HG02840 (cell line): ENCODE results near the gene CEACAM1.
"Not testable (repeated sequence)": the region's sequence is repeated elsewhere in the genome, so short reads cannot be mapped to it uniquely, and the experiment has no call there.

Experiments used
- ATAC-seq: cut with Tn5 transposase; IDR thresholded peaks from one replicate; pipeline ENCODE4 v1.9.1; 2021; ENCODE audit warnings: mild to moderate bottlenecking, moderate library complexity, moderate number of reproducible peaks; ENCODE audit not compliant: unreplicated experiment, low FRiP score

Gene CEACAM1

GRCh38 chr19:42528354-42529247 is at the start of gene CEACAM1:
Gene CEACAM1, minus strand, starts transcription at chr19:42528481. Its CDS starts 107 bp downstream, at chr19:42528374.
- ATAC-seq, result no peak

- ATAC-seq, result no peak
Observed at GRCh38 chr19:42577016-42577415, 48.7 kb upstream of the CEACAM1 start.

DNA sequence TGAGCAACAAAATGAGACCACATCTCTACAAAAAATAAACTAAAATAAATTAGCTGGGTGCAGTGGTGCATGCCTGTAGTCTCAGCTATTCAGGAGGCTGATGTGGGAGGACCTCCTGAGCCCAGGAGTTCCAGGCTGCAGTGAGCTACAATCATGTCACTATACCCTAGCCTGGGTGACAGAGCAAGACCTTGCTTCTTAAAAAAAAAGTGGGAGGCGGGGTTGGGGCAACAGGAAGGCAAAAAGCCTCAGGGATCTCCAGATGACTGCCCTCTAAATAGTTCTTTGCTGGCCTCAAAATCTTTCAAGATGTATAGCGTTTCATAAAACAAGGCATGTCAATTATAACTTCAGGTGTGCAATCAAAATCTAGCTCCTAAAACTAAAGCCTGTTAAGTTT is 48.0 kb upstream of the CEACAM1 start:
- ATAC-seq, result no peak

GRCh38 chr19:42573642-42574041 is 45.4 kb upstream of the CEACAM1 start:
- ATAC-seq, result no peak

- ATAC-seq, result no peak
Observed at GRCh38 chr19:42571116-42571515, 42.8 kb upstream of the CEACAM1 start.

- no peak for ATAC-seq
Observed at GRCh38 chr19:42569193-42569592, 40.9 kb upstream of the CEACAM1 start.

DNA sequence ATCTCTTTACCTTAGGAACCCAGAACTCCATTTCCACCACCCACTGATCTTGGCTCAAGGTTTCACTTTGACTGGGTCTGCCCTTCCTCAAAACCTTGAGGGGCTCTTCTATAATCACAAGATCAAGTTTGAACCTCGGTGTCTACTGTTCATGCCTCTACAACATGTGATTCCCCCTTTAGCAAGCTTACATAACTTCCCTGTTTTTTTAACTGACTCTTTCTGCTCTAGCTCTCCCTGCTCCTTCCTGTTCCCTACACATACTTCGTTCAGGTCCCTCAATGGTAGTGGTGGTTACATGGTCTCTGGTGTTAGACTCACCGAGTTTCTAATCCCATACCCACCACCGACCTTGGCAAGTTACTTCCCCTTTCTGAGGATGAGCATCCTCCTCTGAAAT is 39.7 kb upstream of the CEACAM1 start:
- ATAC-seq, result no peak

GRCh38 chr19:42567567-42567966 is 39.3 kb upstream of the CEACAM1 start:
- ATAC-seq, result no peak

DNA sequence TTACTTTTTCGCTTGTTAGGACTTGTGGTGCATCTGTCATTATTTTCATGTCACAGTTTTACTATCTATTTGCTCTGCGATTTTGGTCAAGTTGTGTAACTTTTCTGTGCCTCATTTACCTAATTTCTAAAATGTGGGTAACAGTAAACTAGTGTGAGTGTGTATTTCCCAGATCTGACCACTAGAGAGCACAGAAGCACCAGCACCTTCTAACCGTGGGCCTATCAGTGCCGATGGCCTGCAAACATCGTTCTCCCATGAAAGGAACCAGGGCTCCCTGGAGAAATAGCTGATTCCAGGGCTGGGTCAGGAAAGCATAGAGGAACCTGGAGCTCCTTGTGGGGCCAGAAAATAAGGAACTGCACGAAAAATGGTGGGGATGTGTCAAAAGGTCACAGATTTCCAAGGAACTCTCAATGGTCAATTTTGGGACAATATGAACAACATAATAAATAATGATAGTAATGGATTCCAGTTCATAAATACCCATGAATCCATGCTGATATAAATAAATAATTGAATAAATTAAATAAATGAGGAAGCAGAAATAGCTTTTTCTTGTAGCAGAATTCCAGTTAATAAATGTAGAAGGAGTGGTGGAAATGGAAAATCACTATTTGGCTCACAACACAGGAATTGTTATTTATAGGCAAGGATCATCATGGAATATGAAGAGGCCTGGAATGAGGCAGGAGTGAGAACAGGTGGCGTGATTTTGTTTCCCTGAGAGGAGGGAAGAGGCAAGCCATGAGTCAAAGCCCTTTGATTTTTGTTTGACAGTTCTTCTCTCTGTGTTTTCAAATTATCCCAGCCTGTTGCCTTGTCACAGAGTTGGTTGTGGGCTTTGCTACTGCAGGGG is 35.3 kb upstream of the CEACAM1 start:
- ATAC-seq, result no peak

GRCh38 chr19:42561512-42561911 is 33.2 kb upstream of the CEACAM1 start:
- no peak for ATAC-seq

DNA sequence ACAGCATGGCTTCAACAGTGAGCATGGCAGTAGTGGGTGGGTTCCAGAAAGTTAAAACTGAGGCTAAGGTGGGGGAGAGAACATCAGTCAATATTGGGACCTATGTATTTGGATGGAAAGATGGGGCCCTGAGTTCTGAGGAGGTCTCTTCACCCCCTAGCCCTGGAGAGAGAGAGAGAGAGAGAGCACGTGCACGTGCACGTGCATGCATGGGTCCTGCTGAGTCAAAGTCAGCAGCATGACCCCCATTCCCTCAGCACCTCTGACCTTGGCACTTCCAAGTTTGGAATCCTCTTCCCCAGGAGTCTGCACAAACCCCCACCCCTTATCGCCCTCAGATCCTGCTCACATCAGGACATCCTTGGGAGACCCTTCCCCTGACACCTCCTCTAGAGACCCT is 32.5 kb upstream of the CEACAM1 start:
- no peak for ATAC-seq

DNA sequence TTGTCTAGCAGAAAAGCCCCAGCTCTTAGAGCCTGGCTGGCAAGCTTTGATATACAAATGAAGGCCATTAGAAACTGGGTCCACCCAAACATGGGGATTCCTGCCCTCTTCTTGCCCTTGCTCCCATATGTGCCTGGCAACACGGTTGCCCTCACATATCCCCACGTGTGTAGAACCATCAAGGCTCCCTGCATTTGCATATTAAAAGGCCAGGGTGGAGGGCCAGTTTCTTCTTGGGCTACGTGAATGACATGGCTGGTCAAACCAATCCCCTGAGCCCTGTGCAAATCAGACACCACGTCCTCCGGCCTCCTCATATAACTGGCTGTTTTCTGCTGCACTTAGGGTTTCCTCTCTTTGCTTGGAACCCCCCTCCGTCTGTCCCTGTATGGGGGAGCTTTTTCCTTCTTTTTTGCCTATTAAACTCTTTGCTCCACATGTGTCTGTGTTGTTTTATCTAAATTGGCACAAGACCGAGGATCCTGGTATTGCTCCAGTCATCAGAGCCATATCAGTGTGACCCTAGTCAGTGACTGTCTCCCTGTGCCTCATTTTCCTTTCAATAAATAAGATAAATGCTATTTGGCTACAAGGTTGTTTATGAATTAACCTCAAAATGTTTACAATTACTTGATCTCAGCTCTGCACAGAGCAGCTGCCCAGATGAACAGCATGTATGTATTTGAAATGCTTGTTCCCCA is 30.3 kb upstream of the CEACAM1 start:
- ATAC-seq, result no peak

DNA sequence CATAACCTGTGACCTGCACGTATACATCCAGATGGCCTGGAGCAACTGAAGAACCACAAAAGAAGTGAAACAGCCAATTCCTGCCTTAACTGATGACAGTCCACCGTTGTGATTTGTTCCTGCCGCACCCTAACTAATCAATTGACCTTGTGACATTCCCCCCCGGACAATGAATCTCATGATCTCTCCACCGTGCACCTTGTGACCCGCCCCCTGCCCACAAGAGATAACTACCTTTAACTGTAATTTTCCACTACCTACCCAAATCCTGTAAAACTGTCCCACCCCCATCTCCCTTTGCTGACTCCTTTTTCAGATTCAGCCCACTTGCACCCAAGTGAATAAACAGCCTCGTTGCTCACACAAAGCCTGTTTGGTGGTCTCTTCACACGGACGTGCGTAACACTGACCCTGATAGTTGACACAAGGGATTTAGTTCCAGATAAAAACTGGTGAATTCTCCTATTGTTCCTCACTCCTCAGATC is 29.1 kb upstream of the CEACAM1 start:
- ATAC-seq, result not testable (repeated sequence)

- ATAC-seq, result no peak
Observed at GRCh38 chr19:42555801-42556200, 27.5 kb upstream of the CEACAM1 start.

GRCh38 chr19:42555317-42555716 is 27.0 kb upstream of the CEACAM1 start:
- ATAC-seq, result no peak

GRCh38 chr19:42554046-42554575 is 25.8 kb upstream of the CEACAM1 start:
- no peak for ATAC-seq

DNA sequence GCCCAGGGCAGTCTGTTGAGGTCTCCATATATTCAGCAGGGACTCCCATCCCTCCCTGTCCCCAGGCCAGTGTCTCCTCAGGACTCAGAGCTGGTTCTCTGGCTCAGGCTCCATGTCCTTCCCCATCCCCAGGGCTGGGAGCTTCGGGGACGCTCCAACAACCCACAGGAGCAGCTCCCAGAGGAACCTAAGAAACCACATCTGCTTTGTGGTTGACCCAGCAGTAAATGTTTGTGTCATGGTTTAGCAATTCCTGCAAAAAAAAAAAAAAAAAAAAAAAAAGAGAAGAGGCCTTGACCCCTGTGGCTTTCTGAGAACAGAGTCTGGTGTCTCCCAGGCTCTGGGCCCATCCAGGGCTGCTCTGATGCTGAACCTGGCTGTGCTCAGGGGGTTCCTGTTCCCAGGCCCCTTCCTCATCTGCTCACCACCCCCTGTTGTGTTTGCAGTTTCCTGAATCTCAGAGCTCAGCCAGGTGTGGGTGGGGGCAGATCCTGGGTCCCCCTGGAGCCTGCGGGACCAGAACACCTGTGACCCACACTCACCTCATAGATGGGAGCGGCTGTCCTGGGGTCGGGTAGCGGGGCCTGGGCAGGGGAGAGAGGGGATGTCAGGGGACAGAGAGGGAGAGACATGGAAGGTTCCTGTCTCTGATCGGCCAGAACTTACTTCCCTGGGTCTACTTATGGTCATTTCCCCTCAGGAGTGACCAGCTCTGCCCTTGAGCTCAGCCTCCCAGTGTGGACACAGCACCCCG is 25.2 kb upstream of the CEACAM1 start:
- no peak for ATAC-seq

DNA sequence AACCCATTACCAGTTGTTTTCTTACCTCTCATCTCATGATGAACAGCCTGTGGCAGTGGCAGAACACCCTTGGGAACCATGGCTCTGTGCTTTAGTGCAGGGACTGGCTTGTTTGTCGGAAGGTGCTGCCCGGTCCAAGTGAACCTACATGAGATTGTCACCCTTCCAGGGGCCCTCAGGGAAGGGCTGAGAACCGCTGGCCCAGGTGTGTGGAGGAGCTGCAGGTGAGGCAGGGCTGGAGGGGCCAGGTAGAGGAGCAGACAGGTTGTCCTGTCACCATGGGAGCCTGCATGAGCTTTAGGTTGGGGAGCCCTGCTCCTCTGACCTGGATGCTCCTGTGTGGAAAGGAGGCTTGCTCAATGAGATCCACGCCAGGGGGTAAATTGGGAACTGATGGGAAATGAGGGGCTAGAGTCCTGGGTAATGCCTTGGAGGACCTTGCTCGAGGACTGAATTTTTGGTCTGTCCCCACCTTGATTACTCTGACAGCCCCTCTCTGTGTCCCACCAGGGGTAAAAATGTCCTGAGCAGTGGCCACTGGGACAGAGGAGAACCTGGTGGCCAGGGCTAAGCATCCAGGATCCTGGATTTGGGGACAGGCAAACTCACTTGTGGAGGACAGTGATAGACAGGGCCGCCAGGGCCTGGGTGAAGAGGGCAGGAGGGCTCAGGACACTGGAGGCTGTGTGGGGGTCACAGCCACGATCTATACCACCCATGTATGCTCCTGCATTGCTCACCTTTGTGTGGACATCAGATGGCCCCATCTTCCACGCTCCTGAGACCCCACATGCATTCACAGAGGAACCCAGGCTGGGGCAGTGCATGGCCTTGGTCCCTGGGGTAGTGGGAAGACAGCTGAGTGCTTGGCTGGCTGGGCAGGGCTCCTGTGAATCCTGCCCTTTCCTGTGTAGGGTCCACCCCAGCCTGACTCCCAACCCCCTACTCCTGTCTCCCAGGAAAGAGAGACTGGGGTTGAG is 24.1 kb upstream of the CEACAM1 start:
- no peak for ATAC-seq
